ACC112 (cell line): ENCODE data around the gene SLC2A5.

Experiments used
- H2AFZ ChIP-seq: fragments of 200-600 bp; sonication (generic); one replicate; pipeline ENCODE4 v1.6.0; 2017; ENCODE audit warnings: antibody characterized with exemption, low read length; ENCODE audit not compliant: unreplicated experiment
- H3K27ac ChIP-seq: fragments of 200-600 bp; sonication (generic); 2 replicates; pipeline ENCODE4 v1.5.1; 2014; ENCODE audit warnings: low read depth, mild to moderate bottlenecking, antibody characterized with exemption, low read length, moderate library complexity
- H3K27me3 ChIP-seq: fragments of 200-600 bp; sonication (generic); 2 replicates; pipeline ENCODE4 v1.6.1; 2014; ENCODE audit warnings: mild to moderate bottlenecking, antibody characterized with exemption, low read length, moderate library complexity, mixed read lengths; ENCODE audit not compliant: insufficient read depth
- H3K36me3 ChIP-seq: fragments of 200-600 bp; sonication (generic); 2 replicates; pipeline ENCODE4 v1.6.1; 2016; ENCODE audit warnings: mild to moderate bottlenecking, antibody characterized with exemption, low read length, moderate library complexity, mixed read lengths; ENCODE audit not compliant: insufficient read depth
- H3K4me1 ChIP-seq: fragments of 200-600 bp; sonication (generic); one replicate; pipeline ENCODE4 v1.6.1; 2016; ENCODE audit warnings: low read length, mixed read lengths; ENCODE audit not compliant: insufficient read depth, unreplicated experiment, control insufficient read depth
- H3K4me3 ChIP-seq: fragments of 200-600 bp; sonication (generic); 2 replicates; pipeline ENCODE4 v1.5.1; 2014; ENCODE audit warnings: mild to moderate bottlenecking, low read depth, low read length
- H3K79me2 ChIP-seq: fragments of 200-600 bp; sonication (generic); one replicate; pipeline ENCODE4 v1.6.0; 2016; ENCODE audit warnings: low read length; ENCODE audit not compliant: control insufficient read depth, unreplicated experiment, insufficient read depth

The SLC2A5 gene

DNA sequence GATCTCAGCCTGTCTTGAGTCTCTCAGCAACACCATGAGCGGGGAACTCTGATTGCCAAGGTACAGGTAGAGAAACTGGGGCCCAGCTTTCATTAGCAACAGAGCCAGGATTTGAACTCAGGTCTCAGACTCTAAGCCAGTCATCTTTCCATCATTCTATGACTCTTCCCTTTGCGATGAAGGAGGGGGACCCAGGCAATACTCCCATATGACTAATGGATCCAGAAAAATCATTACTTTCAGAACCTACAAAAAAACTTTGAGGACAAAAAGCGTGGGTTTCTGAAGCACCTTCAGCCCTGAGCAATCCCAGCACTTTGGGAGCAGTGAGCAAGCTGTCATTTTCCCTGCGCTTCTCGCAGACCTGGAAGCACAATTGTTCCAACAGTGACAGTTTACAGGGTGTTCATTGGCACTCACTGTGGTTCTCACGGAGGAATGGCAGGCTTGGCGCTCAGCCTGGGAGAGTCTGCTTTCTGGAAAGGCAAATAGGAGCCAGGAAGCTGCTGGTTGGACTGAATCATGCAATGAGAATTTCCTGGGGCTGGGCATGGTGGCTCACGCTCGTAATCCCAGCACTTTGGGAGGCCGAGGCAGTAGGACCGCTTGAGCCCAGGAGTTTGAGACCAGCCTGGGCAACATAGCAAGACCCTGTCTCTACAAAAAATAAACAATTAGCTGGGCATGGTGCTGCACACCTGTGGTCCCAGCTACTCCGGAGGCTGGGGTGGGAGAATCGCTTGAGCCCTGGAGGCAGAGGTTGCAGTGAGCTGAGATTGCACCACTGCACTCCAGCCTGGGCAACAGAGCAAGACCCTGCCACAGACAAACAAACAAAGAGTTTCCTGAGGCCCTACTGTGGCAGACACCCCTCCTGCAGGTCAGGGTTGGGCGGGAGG, 83.3 kb downstream of the SLC2A5 start:
- no peaks in the 10 kb centered on the region for H3K27me3 ChIP-seq
- no peak overlapping the region for H3K4me3 ChIP-seq
- H3K36me3 ChIP-seq: no peaks in the 10 kb centered on the region
- H3K27ac ChIP-seq: peak overlapping the region; percentile 92
- H2AFZ ChIP-seq: no peak overlapping the region
- H3K79me2 ChIP-seq: no peaks in the 10 kb centered on the region
- H3K4me1 ChIP-seq: peaks cover 26% of the 10 kb centered on the region
